GM21825 (cell line): Measurements from ENCODE around the gene CNGA3.

Experiments used
- ATAC-seq: cut with Tn5 transposase; IDR thresholded peaks from one replicate; pipeline ENCODE4 v1.9.1; 2021; ENCODE audit warnings: mild to moderate bottlenecking, moderate library complexity; ENCODE audit not compliant: unreplicated experiment

Gene CNGA3

GRCh38 chr2:98438190-98439133 is 92.2 kb downstream of the CNGA3 start:
- ATAC-seq: peak; percentile 58

- ATAC-seq: no peak
These were observed 95.6 kb downstream of the CNGA3 start for GRCh38 chr2:98441706-98442450.

GRCh38 chr2:98442488-98442887 is 96.2 kb downstream of the CNGA3 start:
- no peak for ATAC-seq

GRCh38 chr2:98444436-98445176 is 98.3 kb downstream of the CNGA3 start, which contains the start of gene INPP4A:
TSS of gene INPP4A (plus strand) at chr2:98444858. CDS start at chr2:98520049, 75,191 bp downstream.
- ATAC-seq: peak; percentile 75

- peak; percentile 24 for ATAC-seq
These were observed 99.0 kb downstream of the CNGA3 start for GRCh38 chr2:98445177-98445682.

- ATAC-seq: no peak
These were observed 99.7 kb downstream of the CNGA3 start for GRCh38 chr2:98445683-98446581.

GRCh38 chr2:98446850-98447249 is 100.6 kb downstream of the CNGA3 start:
- no peak for ATAC-seq
